IPS DF 19.7 (cell line): ENCODE results near the gene ELL3.

Experiments
- DNase-seq: peaks from one replicate; pipeline ENCODE4 v3.0.0-alpha.2; 2013; ENCODE audit warnings: low read depth, low spot score

The ELL3 gene

GRCh38 chr15:43723151-43723550 lies 53.6 kb downstream of the ELL3 start:
- DNase-seq, result no peak
